ENCODE data around the gene GOLPH3.

Gene GOLPH3

DNA sequence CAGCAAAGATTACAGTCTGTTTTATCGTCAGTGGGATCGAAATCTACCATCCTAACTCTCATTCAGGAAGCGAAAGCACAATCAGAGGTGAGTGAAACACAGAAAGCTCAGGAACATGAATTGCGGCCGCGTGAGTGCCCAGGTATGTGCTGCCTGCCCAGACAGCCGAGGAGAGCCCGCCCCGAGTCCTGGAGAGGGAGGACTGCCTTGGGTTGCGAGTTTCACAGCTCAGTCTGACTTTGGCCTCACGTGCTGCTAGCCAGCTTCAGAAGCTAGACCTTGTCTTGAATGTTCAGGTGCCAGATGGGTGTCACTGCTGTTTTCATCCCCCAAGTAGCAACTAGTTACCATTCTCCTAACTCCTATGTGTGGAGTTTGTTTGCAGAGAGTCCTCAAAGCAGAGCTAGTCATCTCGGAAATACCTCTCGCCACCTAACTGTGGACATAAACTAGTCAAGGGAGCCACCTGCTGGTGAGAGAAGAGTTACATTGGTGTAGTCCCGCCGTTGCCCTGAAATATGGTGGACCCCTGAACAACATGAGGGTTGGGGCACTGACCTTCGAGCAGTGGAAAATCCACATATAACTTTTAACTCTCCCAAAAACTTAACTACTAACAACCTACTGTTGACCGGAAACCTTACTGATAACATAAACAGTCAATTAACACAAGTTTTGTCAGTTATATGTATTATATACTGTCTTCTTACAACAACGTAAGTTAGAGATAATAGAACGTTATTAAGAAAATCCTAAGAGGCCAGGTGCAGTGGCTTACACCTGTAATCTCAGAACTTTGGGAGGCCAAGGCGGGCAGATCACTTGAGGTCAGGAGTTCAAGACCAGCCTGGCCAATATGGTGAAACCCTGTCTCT, 80.9 kb downstream of the GOLPH3 start (continued):
- TF ChIP-seq, protein P1, sequence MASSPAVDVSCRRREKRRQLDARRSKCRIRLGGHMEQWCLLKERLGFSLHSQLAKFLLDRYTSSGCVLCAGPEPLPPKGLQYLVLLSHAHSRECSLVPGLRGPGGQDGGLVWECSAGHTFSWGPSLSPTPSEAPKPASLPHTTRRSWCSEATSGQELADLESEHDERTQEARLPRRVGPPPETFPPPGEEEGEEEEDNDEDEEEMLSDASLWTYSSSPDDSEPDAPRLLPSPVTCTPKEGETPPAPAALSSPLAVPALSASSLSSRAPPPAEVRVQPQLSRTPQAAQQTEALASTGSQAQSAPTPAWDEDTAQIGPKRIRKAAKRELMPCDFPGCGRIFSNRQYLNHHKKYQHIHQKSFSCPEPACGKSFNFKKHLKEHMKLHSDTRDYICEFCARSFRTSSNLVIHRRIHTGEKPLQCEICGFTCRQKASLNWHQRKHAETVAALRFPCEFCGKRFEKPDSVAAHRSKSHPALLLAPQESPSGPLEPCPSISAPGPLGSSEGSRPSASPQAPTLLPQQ (tag by site-specific recombination; IDR thresholded peaks at IDR 0.05): peak; percentile 19; the same call in 1 of the 2 replicates
- TF ChIP-seq, protein P2, sequence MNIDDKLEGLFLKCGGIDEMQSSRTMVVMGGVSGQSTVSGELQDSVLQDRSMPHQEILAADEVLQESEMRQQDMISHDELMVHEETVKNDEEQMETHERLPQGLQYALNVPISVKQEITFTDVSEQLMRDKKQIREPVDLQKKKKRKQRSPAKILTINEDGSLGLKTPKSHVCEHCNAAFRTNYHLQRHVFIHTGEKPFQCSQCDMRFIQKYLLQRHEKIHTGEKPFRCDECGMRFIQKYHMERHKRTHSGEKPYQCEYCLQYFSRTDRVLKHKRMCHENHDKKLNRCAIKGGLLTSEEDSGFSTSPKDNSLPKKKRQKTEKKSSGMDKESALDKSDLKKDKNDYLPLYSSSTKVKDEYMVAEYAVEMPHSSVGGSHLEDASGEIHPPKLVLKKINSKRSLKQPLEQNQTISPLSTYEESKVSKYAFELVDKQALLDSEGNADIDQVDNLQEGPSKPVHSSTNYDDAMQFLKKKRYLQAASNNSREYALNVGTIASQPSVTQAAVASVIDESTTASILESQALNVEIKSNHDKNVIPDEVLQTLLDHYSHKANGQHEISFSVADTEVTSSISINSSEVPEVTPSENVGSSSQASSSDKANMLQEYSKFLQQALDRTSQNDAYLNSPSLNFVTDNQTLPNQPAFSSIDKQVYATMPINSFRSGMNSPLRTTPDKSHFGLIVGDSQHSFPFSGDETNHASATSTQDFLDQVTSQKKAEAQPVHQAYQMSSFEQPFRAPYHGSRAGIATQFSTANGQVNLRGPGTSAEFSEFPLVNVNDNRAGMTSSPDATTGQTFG (tag by site-specific recombination; IDR thresholded peaks at IDR 0.05; ENCODE audit: borderline replicate concordance): no peak
- TF ChIP-seq SALL2 (tag by site-specific recombination; IDR thresholded peaks at IDR 0.05; ENCODE audit: borderline replicate concordance): no peak
- peak; percentile 97 for TF ChIP-seq ZNF654 (tag by site-specific recombination; IDR thresholded peaks at IDR 0.05; ENCODE audit: low read depth)

GRCh38 chr5:32090755-32091128, 83.4 kb downstream of the GOLPH3 start:
- Histone ChIP-seq H3K36me3 (ENCODE audit: control insufficient read depth in 2 of 2, insufficient read depth in 1 of 2, low read length in 2 of 2) (no peaks in the 10 kb centered on the region), H3K27ac (ENCODE audit: extremely low read depth, low read depth, low read length) (no peak overlapping the region), H3K4me1 (ENCODE audit: control insufficient read depth, insufficient read depth, low read length) (no peaks in the 10 kb centered on the region), H3K9me3 (ENCODE audit: control insufficient read depth, insufficient read depth, low read depth, low read length) (no peaks in the 10 kb centered on the region), H3K4me3 (ENCODE audit: low read depth, low read length) (no peak overlapping the region)
- CTCF ChIA-PET: interaction anchor here (0.6 to 2.0 kb wide), 7 partner anchors 14 to 510 kb away, joined by 3 to 6 read pairs (median 3); no protein-coding TSS in a partner anchor
- TF ChIP-seq ZFP3 (tag by site-specific recombination; IDR thresholded peaks at IDR 0.05; ENCODE audit: low read depth): no peak
- no peak for TF ChIP-seq ZNF585B (tag by site-specific recombination; IDR thresholded peaks at IDR 0.05)
- TF ChIP-seq ZNF114 (tag by site-specific recombination; IDR thresholded peaks at IDR 0.05): no peak
- TF ChIP-seq ZNF560 (tag by site-specific recombination; IDR thresholded peaks at IDR 0.05; ENCODE audit: borderline replicate concordance): no peak
- TF ChIP-seq PRDM1 (tag by site-specific recombination; IDR thresholded peaks at IDR 0.05): no peak
- no peak for TF ChIP-seq ZNF292 (tag by site-specific recombination; IDR thresholded peaks at IDR 0.05; ENCODE audit: borderline replicate concordance, low read depth)
- TF ChIP-seq ZNF76 (tag by site-specific recombination; IDR thresholded peaks at IDR 0.05; ENCODE audit: borderline replicate concordance, low read depth): no peak
- no peak for TF ChIP-seq ZNF548 (tag by site-specific recombination; IDR thresholded peaks at IDR 0.05)
- no peak for TF ChIP-seq ZNF169 (tag by site-specific recombination; IDR thresholded peaks at IDR 0.05)
- no peak for TF ChIP-seq GLIS1 (tag by site-specific recombination; IDR thresholded peaks at IDR 0.05)
- TF ChIP-seq, protein P3, sequence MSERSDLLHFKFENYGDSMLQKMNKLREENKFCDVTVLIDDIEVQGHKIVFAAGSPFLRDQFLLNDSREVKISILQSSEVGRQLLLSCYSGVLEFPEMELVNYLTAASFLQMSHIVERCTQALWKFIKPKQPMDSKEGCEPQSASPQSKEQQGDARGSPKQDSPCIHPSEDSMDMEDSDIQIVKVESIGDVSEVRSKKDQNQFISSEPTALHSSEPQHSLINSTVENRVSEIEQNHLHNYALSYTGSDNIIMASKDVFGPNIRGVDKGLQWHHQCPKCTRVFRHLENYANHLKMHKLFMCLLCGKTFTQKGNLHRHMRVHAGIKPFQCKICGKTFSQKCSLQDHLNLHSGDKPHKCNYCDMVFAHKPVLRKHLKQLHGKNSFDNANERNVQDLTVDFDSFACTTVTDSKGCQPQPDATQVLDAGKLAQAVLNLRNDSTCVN (tag by site-specific recombination; optimal IDR thresholded peaks at IDR 0.05): no peak
- TF ChIP-seq, protein P4, sequence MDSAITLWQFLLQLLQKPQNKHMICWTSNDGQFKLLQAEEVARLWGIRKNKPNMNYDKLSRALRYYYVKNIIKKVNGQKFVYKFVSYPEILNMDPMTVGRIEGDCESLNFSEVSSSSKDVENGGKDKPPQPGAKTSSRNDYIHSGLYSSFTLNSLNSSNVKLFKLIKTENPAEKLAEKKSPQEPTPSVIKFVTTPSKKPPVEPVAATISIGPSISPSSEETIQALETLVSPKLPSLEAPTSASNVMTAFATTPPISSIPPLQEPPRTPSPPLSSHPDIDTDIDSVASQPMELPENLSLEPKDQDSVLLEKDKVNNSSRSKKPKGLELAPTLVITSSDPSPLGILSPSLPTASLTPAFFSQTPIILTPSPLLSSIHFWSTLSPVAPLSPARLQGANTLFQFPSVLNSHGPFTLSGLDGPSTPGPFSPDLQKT (IDR thresholded peaks at IDR 0.05; ENCODE audit: borderline replicate concordance, low read depth, low read length): no peak
- TF ChIP-seq, protein P5, sequence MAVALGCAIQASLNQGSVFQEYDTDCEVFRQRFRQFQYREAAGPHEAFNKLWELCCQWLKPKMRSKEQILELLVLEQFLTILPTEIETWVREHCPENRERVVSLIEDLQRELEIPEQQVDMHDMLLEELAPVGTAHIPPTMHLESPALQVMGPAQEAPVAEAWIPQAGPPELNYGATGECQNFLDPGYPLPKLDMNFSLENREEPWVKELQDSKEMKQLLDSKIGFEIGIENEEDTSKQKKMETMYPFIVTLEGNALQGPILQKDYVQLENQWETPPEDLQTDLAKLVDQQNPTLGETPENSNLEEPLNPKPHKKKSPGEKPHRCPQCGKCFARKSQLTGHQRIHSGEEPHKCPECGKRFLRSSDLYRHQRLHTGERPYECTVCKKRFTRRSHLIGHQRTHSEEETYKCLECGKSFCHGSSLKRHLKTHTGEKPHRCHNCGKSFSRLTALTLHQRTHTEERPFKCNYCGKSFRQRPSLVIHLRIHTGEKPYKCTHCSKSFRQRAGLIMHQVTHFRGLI (tag by site-specific recombination; IDR thresholded peaks at IDR 0.05): no peak
- TF ChIP-seq ZNF335 (tag by site-specific recombination; conservative IDR thresholded peaks at IDR 0.05): no peak
- TF ChIP-seq MYNN (tag by site-specific recombination; IDR thresholded peaks at IDR 0.05; ENCODE audit: borderline replicate concordance): no peak
- no peak for TF ChIP-seq GLIS2 (tag by site-specific recombination; IDR thresholded peaks at IDR 0.05)
- TF ChIP-seq ZNF146 (tag by site-specific recombination; IDR thresholded peaks at IDR 0.05): no peak
- TF ChIP-seq GLI4 (tag by site-specific recombination; IDR thresholded peaks at IDR 0.05): no peak
- TF ChIP-seq ZNF624 (tag by site-specific recombination; IDR thresholded peaks at IDR 0.05): no peak
- POLR2A ChIA-PET: no interaction called here
